MV-4-11 (cell line): ENCODE data around the gene WDR49.

ENCODE experiments used
- DNase-seq: peaks from one replicate; lab custom pipeline; 2025; lab: John Stamatoyannopoulos, UW

The WDR49 gene

DNA sequence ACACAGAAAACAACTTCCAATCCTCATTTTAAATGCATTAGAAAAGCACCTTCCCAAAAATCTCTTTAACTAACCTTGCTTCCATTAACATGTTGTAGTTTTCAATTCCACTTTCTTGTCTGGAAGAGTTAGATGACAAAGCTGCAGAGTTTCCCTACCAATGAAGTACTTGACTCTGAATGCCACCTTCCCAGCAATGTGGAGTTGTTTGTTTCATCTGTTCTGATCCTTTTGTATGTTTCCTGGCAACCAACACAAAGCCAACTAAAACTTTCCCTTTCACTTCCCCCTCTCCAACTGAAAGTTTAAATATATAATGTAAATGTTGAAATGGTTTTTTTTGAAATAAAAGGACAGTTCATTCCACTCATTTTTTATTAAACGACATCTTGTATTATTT lies at the start of gene WDR49:
Gene WDR49, minus strand, starts transcription at position 183 of the 400 bp plus-strand sequence. CDS start 517 bp downstream, outside the sequence.
- DNase-seq = peak; percentile 93

DNA sequence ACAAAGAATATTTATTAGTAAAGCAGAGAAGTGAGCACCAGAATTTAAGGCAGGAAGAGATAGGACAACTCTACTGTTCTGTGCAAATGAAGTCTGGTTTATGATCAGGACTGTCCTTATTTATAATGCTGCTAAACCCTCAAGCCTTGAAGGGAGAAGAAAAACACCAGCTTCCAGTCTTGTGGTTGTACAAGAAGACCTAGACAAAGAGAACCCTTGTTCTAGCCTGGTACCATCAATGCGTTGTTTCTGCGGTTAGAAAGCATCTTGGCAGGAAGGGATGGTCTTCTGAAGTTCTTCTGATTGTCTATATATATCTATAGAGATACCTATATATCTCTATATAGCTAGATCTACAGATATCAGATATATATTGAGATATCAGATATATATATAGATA lies 47.2 kb upstream of the WDR49 start:
- DNase-seq = no peak

DNA sequence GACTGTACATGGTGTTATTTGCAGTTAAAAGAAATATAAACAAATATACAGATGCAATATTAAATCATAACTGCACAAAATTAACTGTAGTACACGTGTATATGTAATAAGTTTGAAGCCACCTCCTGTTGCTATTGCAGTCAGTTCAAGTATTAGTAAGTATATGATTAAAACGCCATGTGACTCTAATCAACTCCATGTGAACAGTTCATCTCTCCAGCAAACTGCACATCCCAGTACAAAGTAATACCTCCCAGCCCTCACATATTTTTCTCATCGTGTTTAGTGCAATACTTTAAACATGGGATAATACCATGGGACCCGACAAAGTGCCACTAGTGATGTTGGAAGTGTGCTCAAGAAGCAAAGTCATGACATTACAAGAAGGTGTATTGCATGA lies 46.3 kb upstream of the WDR49 start:
- no peak for DNase-seq

DNA sequence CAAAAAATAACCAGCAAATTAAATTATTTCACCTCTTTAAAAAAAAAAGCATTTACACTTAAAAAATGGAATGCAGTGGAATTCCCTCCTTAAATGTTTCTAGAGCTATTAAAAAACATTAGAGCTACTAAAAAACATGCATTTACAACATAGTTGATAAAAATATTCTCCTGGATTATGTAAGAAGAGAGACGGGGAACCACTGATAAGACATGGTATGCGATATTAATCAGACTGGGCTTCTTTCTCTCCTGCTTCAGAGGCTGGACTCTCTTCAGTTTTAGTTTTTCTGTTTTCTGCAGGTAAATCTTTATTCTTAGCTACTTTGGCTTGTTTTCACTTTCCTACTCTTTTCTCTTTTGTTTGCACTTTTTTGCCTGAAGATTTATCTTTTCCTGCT lies 40.4 kb upstream of the WDR49 start:
- DNase-seq = no peak

DNA sequence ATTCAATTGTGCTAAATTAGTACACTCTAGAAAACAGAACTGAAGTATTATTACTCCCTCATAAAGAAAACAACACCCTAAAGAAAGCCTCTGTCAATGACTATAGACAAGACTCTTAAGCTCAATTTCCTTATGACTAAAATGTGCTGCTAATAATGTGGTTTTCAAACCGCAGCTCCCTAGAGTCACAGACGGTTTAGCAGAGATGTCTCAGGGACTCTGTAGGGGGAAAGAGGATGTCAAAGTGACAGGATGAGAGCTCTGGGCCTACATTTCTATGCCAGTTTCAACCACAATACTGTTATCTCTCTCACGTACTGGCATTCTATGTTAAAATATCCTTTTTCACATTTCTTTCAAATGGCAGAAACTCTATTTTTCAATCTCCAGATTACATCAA lies 37.6 kb upstream of the WDR49 start:
- DNase-seq = peak; percentile 96

DNA sequence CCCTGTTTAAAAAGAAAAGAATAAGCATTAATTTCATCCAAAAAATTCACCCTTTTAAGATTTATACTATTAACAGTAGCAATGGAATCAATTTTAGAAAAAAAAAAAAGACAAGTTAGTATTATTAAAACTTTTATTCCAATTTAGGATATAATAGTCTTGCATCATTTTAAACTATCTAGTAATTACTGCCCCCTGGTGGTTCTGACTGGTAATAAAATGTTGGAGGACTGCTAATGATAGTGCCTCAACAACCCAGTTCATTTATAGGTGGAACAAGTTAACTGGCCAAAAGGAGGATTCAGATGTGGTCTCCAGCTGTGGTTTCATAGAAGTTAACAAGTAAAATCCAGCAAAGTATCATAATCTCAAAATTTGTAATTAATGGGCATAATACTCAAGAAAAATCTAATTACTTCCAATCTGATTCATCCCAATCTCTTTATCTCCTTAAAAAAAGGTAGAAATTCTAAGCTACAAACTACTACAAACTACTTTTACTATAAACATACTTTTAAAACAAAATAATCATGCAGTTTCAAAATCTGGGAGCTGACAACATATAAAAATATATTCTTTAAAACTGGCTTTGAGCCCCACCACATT lies 30.7 kb upstream of the WDR49 start:
- DNase-seq = peak; percentile 61

DNA sequence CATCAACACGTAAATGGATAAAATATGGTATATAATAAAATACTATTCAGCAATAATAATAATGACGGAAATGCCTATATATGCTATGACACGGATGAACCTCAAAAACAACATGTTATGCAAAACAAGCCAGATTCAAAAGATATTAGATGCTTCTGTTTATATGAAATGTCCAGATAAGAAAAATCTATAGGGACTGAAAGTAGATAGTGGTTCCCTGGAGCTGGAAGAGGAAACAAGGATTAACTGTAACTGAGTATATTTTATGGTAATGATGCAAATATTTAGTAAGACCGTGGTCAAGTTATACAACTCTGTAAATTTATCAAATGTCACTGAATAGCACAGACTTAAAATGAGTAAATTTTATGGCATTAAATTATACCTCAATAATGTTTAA lies 25.8 kb upstream of the WDR49 start:
- no peak for DNase-seq

DNA sequence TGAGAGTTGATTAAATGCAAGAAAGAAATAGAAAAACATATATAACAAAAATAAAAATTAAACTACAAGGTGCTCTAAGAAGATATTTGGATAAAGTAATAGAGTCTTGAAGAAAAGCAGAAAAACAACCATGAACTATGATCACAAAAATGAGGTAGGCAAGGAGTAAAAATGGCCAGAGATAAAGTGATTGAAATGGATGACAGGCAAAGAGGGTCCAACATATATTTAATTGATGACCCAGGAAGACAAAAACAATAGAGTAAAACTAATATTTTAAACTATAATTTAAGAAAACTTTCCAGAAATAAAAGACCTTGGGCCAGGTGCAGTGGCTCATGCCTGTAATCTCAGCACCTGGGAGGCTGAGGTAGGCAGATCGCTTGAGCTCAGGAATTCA lies 22.1 kb upstream of the WDR49 start:
- no peak for DNase-seq

DNA sequence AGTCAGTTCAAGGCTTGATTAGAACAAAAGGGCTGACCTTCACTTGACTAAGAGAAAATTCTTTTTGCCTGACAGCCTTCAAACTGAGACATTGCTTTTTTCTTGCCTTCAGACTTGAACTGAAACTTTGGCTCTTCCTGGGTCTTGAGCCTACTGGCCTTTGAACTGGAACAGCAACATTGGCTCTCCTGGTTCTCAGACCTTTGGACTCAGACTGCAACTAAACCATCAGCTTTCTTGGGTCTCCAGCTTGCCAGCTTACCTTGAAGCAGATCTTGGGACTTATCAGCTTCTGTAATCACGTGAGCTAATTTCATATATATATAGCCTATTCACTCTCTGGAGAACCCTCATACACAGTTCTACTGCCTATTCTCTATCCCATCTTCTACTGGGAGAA lies 19.5 kb upstream of the WDR49 start:
- DNase-seq = no peak

DNA sequence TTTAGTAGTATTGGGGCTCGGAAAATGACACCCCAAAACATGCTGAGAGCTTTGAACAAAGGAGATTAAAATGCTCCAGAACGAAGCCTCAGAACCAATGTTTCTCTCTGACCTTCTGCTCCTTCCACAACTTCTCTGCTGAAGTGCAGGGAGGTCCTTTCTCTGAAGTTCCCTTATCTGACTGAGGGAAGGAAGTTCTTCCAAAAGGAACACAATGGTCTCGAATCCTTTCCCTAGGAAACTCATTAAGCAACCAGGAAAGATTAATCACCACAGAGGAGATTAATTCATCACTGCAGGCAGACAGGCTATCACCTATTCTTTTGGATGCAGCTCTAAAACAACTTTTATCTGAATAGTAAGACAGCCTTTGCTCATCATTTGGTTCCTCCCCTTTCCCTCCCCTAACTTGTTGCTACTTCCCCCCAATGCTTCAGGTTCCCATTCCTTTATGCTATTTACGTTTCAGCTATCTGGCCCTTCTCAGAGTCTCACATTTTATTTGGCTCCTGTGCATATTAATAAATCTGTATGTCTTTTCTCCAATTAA lies 18.2 kb upstream of the WDR49 start:
- no peak for DNase-seq

DNA sequence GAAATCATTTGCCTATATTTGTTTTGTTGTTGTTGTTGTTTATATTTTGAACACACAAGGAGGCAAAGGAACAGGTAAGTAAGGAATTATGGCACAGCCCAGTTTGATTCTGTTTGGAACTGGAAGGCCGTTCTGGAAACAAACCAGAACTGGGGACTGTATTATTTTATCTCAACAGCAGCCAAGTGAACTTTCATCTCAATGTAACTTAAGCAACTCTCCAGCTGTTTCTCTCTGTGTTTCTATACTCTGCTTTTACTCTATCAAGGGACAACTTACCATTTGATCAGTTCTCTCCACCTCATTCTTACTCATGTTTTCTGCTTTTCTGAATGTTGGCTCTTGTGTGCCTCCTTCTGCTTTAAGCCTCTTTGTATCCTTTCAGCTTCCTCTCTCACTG lies 16.0 kb upstream of the WDR49 start:
- DNase-seq = no peak

DNA sequence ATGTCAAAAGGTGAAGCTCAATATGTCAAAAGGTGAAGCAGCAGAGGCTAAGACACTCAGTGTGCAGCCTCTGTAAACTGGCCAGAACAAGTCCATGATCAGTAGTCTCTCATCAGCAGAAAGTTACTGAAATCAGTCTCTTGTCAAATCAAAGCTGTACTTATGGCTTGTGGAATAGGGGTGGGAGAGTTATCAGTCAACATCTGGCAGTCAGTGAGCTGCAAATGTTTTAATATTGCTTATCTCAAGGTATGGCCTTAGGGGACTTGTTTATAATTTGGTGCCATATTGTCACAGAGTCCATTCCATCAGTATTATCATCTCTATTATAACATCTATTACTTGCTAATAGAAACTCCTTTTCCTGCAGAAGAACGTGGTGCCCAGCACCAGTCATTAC lies 14.9 kb upstream of the WDR49 start:
- DNase-seq = no peak

DNA sequence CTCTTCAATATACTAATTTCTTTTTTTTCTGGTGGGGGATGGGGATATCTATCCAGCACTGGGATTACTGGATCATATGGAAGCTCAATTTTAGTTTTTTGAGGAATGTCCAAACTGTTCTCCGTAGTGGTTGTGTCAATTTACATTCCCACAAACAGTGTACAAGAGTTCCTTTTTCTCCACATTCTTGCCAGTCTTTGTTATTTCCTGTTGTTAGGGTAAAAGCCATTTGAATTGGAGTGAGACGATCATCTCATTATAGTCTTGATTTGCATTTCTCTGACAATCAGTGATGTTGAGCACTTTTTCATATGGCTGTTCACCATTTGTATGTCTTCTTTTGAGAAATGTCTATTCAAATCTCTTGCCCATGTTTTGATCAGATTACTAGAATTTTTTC lies 12.8 kb upstream of the WDR49 start:
- no peak for DNase-seq

DNA sequence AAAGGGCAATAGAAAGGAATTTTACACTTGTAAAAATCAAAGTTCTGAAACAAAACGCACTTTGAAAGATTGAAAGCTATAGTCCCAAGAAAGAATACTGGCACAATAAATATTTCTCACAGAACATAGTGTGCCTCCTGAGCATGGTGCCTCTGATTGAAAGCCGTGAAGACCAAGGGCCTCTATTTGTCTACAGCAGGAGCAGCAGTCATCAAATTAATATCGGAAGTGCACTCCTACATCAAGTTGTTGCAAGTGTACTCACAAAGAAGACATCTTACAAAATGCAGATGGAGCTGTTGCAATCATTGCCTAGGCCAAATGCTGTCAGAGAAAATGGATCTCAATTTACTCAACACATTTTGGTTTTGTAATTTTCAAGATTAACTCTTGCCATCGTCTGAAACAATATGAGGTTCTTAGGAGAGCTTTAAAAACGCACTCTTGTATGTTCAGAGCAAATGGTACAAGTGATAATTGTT lies 9.2 kb upstream of the WDR49 start:
- peak; percentile 46 for DNase-seq

DNA sequence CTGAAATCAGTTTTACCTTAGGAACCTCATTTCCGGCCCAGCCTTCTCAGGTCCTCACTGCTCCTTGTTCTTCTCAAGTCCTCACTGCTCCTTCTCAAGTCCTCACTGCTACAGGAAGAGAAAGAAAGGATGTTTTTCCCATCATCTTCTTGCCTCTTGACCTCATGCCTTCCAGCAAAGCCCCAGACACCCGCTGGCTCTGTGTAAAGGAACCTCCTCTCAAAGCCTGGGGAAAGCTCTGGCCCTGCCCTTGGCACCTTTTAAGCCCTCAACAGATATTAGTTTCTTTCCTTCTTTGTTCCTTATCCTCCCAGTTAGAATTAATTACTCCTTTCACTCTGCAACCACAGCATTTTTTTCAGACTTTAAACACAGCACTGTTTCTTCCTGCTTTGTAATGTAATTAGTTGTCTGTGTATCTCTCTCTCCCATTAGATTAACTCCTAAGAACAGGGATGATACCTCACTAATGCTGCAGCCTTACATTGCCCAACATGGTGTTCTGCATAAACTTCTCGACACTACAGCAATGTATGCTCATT lies 4.0 kb upstream of the WDR49 start:
- no peak for DNase-seq

DNA sequence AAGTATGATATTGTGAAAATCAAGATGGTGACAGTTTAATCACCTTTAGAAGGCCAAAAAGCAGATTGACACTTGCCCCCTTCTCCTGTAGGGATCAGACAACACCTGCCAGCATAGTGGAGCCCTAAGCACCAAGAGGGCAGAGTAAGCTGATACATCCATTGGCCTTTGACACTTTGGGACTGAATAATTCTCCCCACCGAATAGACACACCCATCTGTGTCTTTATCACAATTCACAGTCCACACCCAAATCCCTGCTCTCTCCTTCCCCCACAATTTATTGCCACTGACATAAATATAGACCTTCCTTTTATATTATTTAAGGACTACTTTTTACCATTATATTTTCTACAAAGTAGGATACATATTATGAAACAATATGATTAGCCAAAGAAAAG lies 3.1 kb upstream of the WDR49 start:
- no peak for DNase-seq

DNA sequence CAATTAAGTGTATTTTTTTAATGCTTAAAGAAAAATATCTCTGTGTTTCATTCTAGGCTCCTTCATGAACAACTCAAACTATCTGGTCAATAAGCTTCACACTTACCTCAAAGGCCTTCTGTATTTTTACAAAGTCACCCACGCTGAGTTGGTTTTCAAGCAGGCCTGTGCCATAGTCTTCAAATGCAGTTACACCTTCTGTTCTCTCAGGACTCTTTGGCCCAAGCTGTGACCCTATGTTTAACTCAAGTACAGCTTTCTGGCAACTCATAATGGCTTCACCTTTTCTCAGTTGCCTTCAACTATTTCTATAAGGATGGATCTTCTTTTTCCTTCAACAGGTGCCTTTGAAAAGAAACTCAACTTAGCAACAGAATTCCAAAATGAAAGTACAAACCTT lies 587 bp downstream of the WDR49 start:
- peak; percentile 33 for DNase-seq

DNA sequence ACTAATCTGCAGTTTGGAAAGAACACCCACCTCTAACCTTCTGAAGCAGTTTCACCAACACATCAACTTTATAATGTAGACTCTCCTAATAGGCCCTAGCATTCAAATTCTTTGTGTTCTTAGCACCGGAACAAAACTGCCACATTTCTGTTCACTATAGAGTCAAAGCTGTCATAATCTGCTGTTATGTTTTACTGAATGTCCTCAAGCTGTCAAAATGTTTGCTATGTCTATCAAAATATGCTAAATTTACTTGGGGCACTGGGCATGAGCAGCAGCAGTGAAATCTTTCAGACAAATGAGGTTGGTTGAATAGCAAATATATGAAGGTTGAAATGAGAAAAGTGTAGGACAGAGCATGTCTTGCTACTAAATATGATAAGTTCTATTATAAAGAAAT lies 1.9 kb downstream of the WDR49 start:
- DNase-seq = no peak

DNA sequence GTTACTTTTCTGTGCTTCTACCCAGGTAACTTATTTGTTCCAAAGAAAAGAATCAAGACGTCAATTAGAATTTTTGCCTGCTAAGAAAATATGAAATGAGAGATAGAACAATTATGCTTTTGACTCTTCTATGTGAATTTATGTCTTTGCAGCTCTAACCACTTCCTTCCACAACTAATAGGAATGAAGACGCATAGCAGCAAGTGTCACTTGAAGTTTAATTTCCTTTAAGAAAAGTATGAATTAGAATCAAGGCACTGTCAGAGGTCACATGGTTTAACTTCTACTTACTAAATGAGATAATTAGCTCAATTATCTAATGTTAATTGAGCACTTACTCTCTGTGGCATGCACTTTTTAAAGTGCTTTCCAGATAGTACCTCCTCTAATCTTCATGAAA lies 3.3 kb downstream of the WDR49 start:
- peak; percentile 5 for DNase-seq

DNA sequence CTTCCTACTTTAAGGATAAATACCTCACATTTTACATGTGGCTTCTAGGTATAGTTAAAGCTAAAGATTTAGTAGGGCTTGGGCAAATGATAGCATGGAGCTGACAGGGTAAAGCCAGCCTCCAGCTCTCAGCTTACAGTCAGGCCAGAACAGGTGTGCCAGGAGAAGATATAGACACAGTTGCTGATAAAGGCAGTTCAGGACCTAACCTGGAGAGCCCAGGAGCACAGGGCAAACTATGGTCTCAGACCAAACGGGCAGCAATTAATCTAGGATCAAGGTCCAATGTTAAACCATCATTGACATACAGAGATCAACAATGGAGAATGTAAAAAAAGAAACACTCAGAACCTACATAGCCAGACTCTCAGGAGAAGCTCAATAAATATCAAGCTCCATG lies 4.0 kb downstream of the WDR49 start:
- no peak for DNase-seq

DNA sequence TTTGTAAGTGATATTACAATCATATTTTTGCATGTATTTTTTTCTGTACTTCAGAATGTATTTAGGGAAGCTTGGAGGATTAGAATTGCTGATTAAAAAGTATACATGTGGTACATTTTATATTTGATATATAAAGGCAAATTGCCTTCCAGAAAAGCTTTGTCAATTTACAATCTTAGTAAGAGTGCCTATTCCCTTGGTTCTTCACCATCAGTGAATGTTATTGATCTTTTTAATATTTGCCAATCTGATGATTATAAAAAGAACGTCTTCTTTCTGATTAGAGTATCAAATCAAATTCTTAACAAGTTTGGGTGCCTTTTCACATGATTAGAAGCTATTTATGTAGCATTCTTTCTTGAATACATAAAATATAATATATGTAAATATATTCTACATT lies 9.1 kb downstream of the WDR49 start:
- DNase-seq = no peak

DNA sequence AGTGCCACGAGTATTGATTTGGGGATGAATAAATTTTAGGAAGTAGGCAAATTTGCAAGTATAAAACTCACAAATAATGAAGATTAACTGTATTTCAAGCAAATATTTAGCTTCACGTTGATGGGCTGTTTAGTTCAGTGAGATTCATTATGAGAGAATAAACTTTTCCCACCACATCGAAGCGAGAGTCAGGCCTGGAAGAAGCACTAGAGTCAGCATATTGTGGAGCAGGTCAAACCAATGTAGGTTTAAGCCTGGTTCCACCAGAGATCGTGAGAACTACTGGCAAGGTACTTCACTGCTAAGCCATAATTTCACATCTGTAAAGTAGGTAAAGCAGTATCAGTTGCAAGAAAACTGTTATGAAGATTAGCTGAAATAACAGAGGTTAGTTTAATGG lies 22.3 kb downstream of the WDR49 start:
- DNase-seq = no peak

DNA sequence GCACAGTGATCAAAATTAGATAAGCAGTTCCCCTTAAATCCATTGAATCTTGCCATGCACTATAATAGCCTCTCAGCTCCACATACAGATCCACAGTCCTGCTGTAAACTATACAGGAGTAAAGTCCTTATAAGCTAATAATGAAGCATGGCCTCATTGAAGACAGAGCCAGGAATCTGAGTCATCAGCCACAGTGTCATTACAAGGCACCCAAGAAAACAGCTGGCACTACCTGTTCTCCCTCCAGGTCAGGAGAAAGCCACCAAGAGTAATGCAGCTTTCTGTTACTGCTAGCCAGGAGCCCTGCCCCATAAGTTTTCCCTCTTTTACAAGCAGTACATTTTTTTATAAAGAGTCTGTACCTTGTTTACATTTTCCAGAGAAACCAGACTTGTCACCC lies 27.3 kb downstream of the WDR49 start:
- DNase-seq = no peak

DNA sequence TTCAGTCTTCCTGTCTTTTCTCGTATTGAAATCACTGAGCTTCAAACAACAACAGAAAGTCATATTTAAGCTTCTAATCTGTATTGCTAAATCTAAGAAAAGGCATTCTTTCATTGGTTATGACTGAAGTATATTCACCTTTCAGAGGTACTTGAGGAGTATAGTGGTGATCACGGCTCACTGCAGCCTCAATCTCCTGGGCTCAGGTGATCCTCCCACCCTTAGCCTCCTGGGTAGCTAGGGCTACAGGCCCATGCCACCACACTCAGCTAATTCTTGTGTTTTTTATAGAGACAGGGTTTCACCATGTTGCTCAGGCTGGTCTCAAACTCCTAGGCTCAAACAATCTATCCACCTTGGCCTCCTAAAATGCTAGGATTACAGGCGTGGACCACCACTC lies 38.7 kb downstream of the WDR49 start:
- DNase-seq = no peak
